Epithelial cell of proximal tubule (primary cell): ENCODE results near the gene ACTN2. TPM values are rescaled to one million over a fixed set of nuclear protein-coding genes. Genes with fewer than 3 reads are reported as not detected.

Experiments used
- DNase-seq: peaks from one replicate; pipeline ENCODE4 v3.0.0-alpha.2; 2011; ENCODE audit warnings: low read depth
- H3K4me3 ChIP-seq: 2 replicates; pipeline ENCODE4 v1.5.1; 2011; ENCODE audit warnings: low read depth, mild to moderate bottlenecking, low read length
- CTCF ChIP-seq: conservative IDR thresholded peaks from 2 replicates; pipeline ENCODE4 v1.5.1; 2012; ENCODE audit warnings: low read depth, mild to moderate bottlenecking, low read length
- total RNA-seq: library from RNA; depleted of rRNA; stranded (reverse); fragments of >200 nt; gene quantifications from 2 replicates; pipeline ENCODE4 v1.2.3, GENCODE V29; 2015

The ACTN2 gene
- total RNA-seq, 1 donor from 2014 or later, result 0.52 TPM

GRCh38 chr1:236677641-236678235 lies 8.6 kb upstream of the ACTN2 start:
- no peak for TF ChIP-seq CTCF
- H3K4me3 ChIP-seq, result no peak overlapping the region
- no peak for DNase-seq

- no peak for TF ChIP-seq CTCF
- no peak for DNase-seq
- H3K4me3 ChIP-seq, result no peak overlapping the region
These were observed 5.1 kb upstream of the ACTN2 start for GRCh38 chr1:236681219-236681618.

GRCh38 chr1:236685205-236685916 lies 938 bp upstream of the ACTN2 start:
- H3K4me3 ChIP-seq, result no peak overlapping the region
- no peak for DNase-seq
- TF ChIP-seq CTCF, result no peak

GRCh38 chr1:236686815-236687160 lies 489 bp downstream of the ACTN2 start:
- no peak for TF ChIP-seq CTCF
- DNase-seq, result no peak
- peak overlapping the region; percentile 58 for H3K4me3 ChIP-seq

- DNase-seq, result no peak
- H3K4me3 ChIP-seq, result peak overlapping the region; percentile 58
- no peak for TF ChIP-seq CTCF
These were observed 974 bp downstream of the ACTN2 start for GRCh38 chr1:236687273-236687672.

- no peak overlapping the region for H3K4me3 ChIP-seq
- no peak for DNase-seq
- TF ChIP-seq CTCF, result no peak
These were observed 2.4 kb downstream of the ACTN2 start for GRCh38 chr1:236688705-236689104.
